SJCRH30 (cell line): ENCODE results near the gene USP43. TPM values are rescaled to one million over a fixed set of nuclear protein-coding genes. Genes with fewer than 3 reads are reported as not detected.
"Not testable (repeated sequence)": the region's sequence is repeated elsewhere in the genome, so short reads cannot be mapped to it uniquely, and the experiment has no call there.

Experiments
- DNase-seq, 2 experiments: peaks; one replicate each; pipeline ENCODE4 v3.0.0-alpha.2; 2015 to 2020
- H3K27ac ChIP-seq: fragments of 250-450 bp; sonication (Bioruptor Pico); 2 replicates; pipeline ENCODE4 v1.5.1; 2020; ENCODE audit warnings: mild to moderate bottlenecking, moderate library complexity
- H3K27me3 ChIP-seq: fragments of 250-450 bp; sonication (Bioruptor Pico); 2 replicates; pipeline ENCODE4 v1.5.1; 2020; ENCODE audit warnings: mild to moderate bottlenecking, moderate library complexity
- H3K36me3 ChIP-seq: fragments of 250-450 bp; sonication (Bioruptor Pico); 2 replicates; pipeline ENCODE4 v1.5.1; 2020; ENCODE audit warnings: mild to moderate bottlenecking, moderate library complexity
- H3K4me1 ChIP-seq: fragments of 250-450 bp; sonication (Bioruptor Pico); 2 replicates; pipeline ENCODE4 v1.5.1; 2020; ENCODE audit warnings: mild to moderate bottlenecking, moderate library complexity
- H3K4me3 ChIP-seq: fragments of 250-450 bp; sonication (Bioruptor Pico); 2 replicates; pipeline ENCODE4 v1.5.1; 2020; ENCODE audit warnings: mild to moderate bottlenecking, moderate library complexity
- H3K9me3 ChIP-seq: fragments of 250-450 bp; sonication (Bioruptor Pico); replicated peaks from 2 replicates; pipeline ENCODE4 v1.5.1; 2020; ENCODE audit warnings: mild to moderate bottlenecking, moderate library complexity
- total RNA-seq: library from RNA; depleted of rRNA; stranded (reverse); fragments of >200 nt; shearing (Covaris generic); gene quantifications from 2 replicates; pipeline ENCODE4 v1.2.3, GENCODE V29; 2014

Gene USP43
- total RNA-seq, 1 experiment from 2014 or later = 0.04 TPM

GRCh38 chr17:9645851-9646545, 681 bp downstream of the USP43 start:
- DNase-seq = no peak
- Histone ChIP-seq H3K4me1 (no peaks in the 10 kb centered on the region), H3K36me3 (no peaks in the 10 kb centered on the region), H3K9me3 (no peaks in the 10 kb centered on the region), H3K4me3 (no peak overlapping the region), H3K27ac (no peak overlapping the region), H3K27me3 (no peaks in the 10 kb centered on the region)

GRCh38 chr17:9646546-9646885, 1.2 kb downstream of the USP43 start:
- no peaks in the 10 kb centered on the region for H3K27me3 ChIP-seq

GRCh38 chr17:9647014-9647413, 1.7 kb downstream of the USP43 start:
- Histone ChIP-seq H3K27me3 (no peaks in the 10 kb centered on the region), H3K36me3 (no peaks in the 10 kb centered on the region), H3K27ac (no peak overlapping the region), H3K4me1 (no peaks in the 10 kb centered on the region), H3K4me3 (no peak overlapping the region), H3K9me3 (no peaks in the 10 kb centered on the region)
- DNase-seq = no peak

More at GRCh38 chr17:9646546-9646885, 1.2 kb downstream of the USP43 start:
- Histone ChIP-seq H3K27ac (no peak overlapping the region), H3K4me1 (no peaks in the 10 kb centered on the region), H3K4me3 (no peak overlapping the region), H3K36me3 (no peaks in the 10 kb centered on the region), H3K9me3 (no peaks in the 10 kb centered on the region)
- no peak for DNase-seq

GRCh38 chr17:9648521-9649110, 3.3 kb downstream of the USP43 start:
- no peak overlapping the region for H3K27ac ChIP-seq
- no peak for DNase-seq
- no peaks in the 10 kb centered on the region for H3K36me3 ChIP-seq
- no peak overlapping the region for H3K4me3 ChIP-seq
- no peaks in the 10 kb centered on the region for H3K27me3 ChIP-seq
- no peaks in the 10 kb centered on the region for H3K4me1 ChIP-seq
- H3K9me3 ChIP-seq = no peaks in the 10 kb centered on the region

GRCh38 chr17:9658593-9659211, 13.4 kb downstream of the USP43 start:
- Histone ChIP-seq H3K4me1 (no peaks in the 10 kb centered on the region), H3K36me3 (no peaks in the 10 kb centered on the region), H3K4me3 (no peak overlapping the region), H3K9me3 (no peaks in the 10 kb centered on the region), H3K27ac (no peak overlapping the region), H3K27me3 (no peaks in the 10 kb centered on the region)
- DNase-seq = no peak

GRCh38 chr17:9661027-9661426, 15.7 kb downstream of the USP43 start:
- Histone ChIP-seq H3K36me3 (no peaks in the 10 kb centered on the region), H3K4me3 (no peak overlapping the region), H3K4me1 (no peaks in the 10 kb centered on the region), H3K27ac (no peak overlapping the region), H3K27me3 (no peaks in the 10 kb centered on the region), H3K9me3 (no peaks in the 10 kb centered on the region)
- no peak for DNase-seq

GRCh38 chr17:9663511-9663910, 18.2 kb downstream of the USP43 start:
- H3K9me3 ChIP-seq, H3K36me3 ChIP-seq, H3K27me3 ChIP-seq, H3K4me3 ChIP-seq, H3K4me1 ChIP-seq, H3K27ac ChIP-seq, DNase-seq: not testable (repeated sequence)

GRCh38 chr17:9666461-9667050, 21.2 kb downstream of the USP43 start:
- H3K9me3 ChIP-seq = no peaks in the 10 kb centered on the region

GRCh38 chr17:9668517-9668916, 23.2 kb downstream of the USP43 start:
- Histone ChIP-seq H3K27ac (no peak overlapping the region), H3K36me3 (no peaks in the 10 kb centered on the region), H3K4me1 (no peaks in the 10 kb centered on the region), H3K9me3 (no peaks in the 10 kb centered on the region), H3K27me3 (no peaks in the 10 kb centered on the region), H3K4me3 (no peak overlapping the region)
- no peak for DNase-seq

More at GRCh38 chr17:9666461-9667050, 21.2 kb downstream of the USP43 start:
- DNase-seq = no peak
- no peaks in the 10 kb centered on the region for H3K36me3 ChIP-seq
- no peaks in the 10 kb centered on the region for H3K4me1 ChIP-seq
- no peak overlapping the region for H3K27ac ChIP-seq
- H3K27me3 ChIP-seq = no peaks in the 10 kb centered on the region
- no peak overlapping the region for H3K4me3 ChIP-seq

- no peaks in the 10 kb centered on the region for H3K4me1 ChIP-seq
- DNase-seq = no peak
- no peaks in the 10 kb centered on the region for H3K36me3 ChIP-seq
- no peak overlapping the region for H3K4me3 ChIP-seq
- no peak overlapping the region for H3K27ac ChIP-seq
- H3K27me3 ChIP-seq = no peaks in the 10 kb centered on the region
- no peaks in the 10 kb centered on the region for H3K9me3 ChIP-seq
Observed at GRCh38 chr17:9669551-9670008, 24.3 kb downstream of the USP43 start.

- DNase-seq = no peak
- H3K27ac ChIP-seq = no peak overlapping the region
- H3K27me3 ChIP-seq = no peaks in the 10 kb centered on the region
- H3K36me3 ChIP-seq = no peaks in the 10 kb centered on the region
- H3K4me3 ChIP-seq = no peak overlapping the region
- H3K9me3 ChIP-seq = no peaks in the 10 kb centered on the region
- no peaks in the 10 kb centered on the region for H3K4me1 ChIP-seq
Observed at GRCh38 chr17:9670596-9670995, 25.3 kb downstream of the USP43 start.

- H3K27me3 ChIP-seq = no peaks in the 10 kb centered on the region
- H3K9me3 ChIP-seq = no peaks in the 10 kb centered on the region
- H3K36me3 ChIP-seq = no peaks in the 10 kb centered on the region
- no peaks in the 10 kb centered on the region for H3K4me1 ChIP-seq
- DNase-seq = peak in 1 of 2 experiments; percentile 8
- no peak overlapping the region for H3K4me3 ChIP-seq
- no peak overlapping the region for H3K27ac ChIP-seq
Observed at GRCh38 chr17:9671559-9671958, 26.2 kb downstream of the USP43 start.

GRCh38 chr17:9672266-9672665, 26.9 kb downstream of the USP43 start:
- H3K4me3 ChIP-seq = no peak overlapping the region
- no peaks in the 10 kb centered on the region for H3K36me3 ChIP-seq
- no peaks in the 10 kb centered on the region for H3K9me3 ChIP-seq
- DNase-seq = no peak
- no peaks in the 10 kb centered on the region for H3K27me3 ChIP-seq
- no peak overlapping the region for H3K27ac ChIP-seq
- H3K4me1 ChIP-seq = no peaks in the 10 kb centered on the region

- H3K36me3 ChIP-seq = no peaks in the 10 kb centered on the region
- no peak overlapping the region for H3K27ac ChIP-seq
- H3K4me1 ChIP-seq = no peaks in the 10 kb centered on the region
- no peak for DNase-seq
- H3K9me3 ChIP-seq = no peaks in the 10 kb centered on the region
- no peaks in the 10 kb centered on the region for H3K27me3 ChIP-seq
- no peak overlapping the region for H3K4me3 ChIP-seq
Observed at GRCh38 chr17:9672691-9673090, 27.4 kb downstream of the USP43 start.

GRCh38 chr17:9676084-9676483, 30.8 kb downstream of the USP43 start:
- no peak overlapping the region for H3K27ac ChIP-seq
- H3K4me1 ChIP-seq = no peaks in the 10 kb centered on the region
- DNase-seq = no peak
- H3K9me3 ChIP-seq = no peaks in the 10 kb centered on the region
- no peaks in the 10 kb centered on the region for H3K36me3 ChIP-seq
- H3K27me3 ChIP-seq = no peaks in the 10 kb centered on the region
- no peak overlapping the region for H3K4me3 ChIP-seq
